K562 (cell line): ENCODE measurements around the gene ECHDC3. TPM values are rescaled to one million over a fixed set of nuclear protein-coding genes. Genes with fewer than 3 reads are reported as not detected.
A peak's percentile ranks its signal among the peaks of the same experiment; 100 is the strongest.

Experiments
- ATAC-seq: fragments of 200-7000 bp; cut with Tn5 transposase; 3 replicates; pipeline ENCODE4 v1.9.1; 2020; ENCODE audit warnings: moderate library complexity
- BruUV-seq: library from RNA; stranded (reverse); fragments of 400-500 nt; replicated peaks from 2 replicates; lab custom pipeline; 2021; lab: Mats Ljungman, UMichigan
- CTCF ChIA-PET: fragments of 300-600 bp; formaldehyde crosslinking; extraction: SDS; loops from one replicate; lab custom pipeline; 2021; ENCODE audit warnings: low intra/inter-chr PET ratio; lab: Yijun Ruan, JAX
- POLR2A ChIA-PET: fragments of 300-600, 350-650 bp; sonication (Branson Sonifier 250); formaldehyde crosslinking; extraction: SDS; loops from one replicate; lab custom pipeline; 2021; ENCODE audit warnings: antibody characterized with exemption, inconsistent platforms; lab: Yijun Ruan, JAX
- DNase-seq, 4 experiments: peaks; one replicate each; pipeline versions ENCODE4 v3.0.0 to v3.0.0-alpha.2; 2011 to 2018; ENCODE audit warnings: low spot score in 3 of 4, mixed read lengths in 3 of 4; ENCODE audit errors: extremely low read depth in 1 of 4
- FAIRE-seq: peaks from 2 replicates; lab custom pipeline; 2011; peaks lifted over from hg19 to GRCh38; lab: Jason Lieb, UNC
- H2AFZ ChIP-seq: 2 replicates; pipeline ENCODE4 v1.6.0; 2011; ENCODE audit warnings: low read depth, low read length, control low read depth, inconsistent platforms
- H3K27ac ChIP-seq: fragments of 200-600 bp; 3 replicates; pipeline ENCODE4 v1.8.0; 2011; ENCODE audit warnings: low read depth, mild to moderate bottlenecking, control low read depth, inconsistent platforms, low read length, moderate library complexity, mixed read lengths; ENCODE audit errors: extremely low read depth
- H3K27me3 ChIP-seq, 2 experiments: fragments of 300-600 bp in 1 of 2; 2 replicates in 1 of 2; 3 replicates in 1 of 2; pipeline versions ENCODE4 v1.6.0 to v1.8.0; 2011; ENCODE audit warnings: inconsistent platforms in 2 of 2, low read length in 2 of 2, mild to moderate bottlenecking in 1 of 2, mixed read lengths in 1 of 2, moderate library complexity in 1 of 2; ENCODE audit not compliant: control insufficient read depth in 2 of 2, insufficient read depth in 2 of 2
- H3K36me3 ChIP-seq: fragments of 300-600 bp; 3 replicates; pipeline ENCODE4 v1.8.0; 2011; ENCODE audit warnings: mild to moderate bottlenecking, low read length, inconsistent platforms; ENCODE audit not compliant: control insufficient read depth, insufficient read depth
- H3K4me1 ChIP-seq, 2 experiments: fragments of 200-600 bp in 1 of 2; replicated peaks in 1 of 2; 2 replicates in 1 of 2; 3 replicates in 1 of 2; pipeline versions ENCODE4 v1.5.1 to v1.8.0; 2011; ENCODE audit warnings: inconsistent platforms in 2 of 2, low read length in 2 of 2, mild to moderate bottlenecking in 1 of 2, mixed read lengths in 1 of 2, moderate library complexity in 1 of 2; ENCODE audit not compliant: control insufficient read depth in 2 of 2, insufficient read depth in 2 of 2
- H3K4me2 ChIP-seq: 2 replicates; pipeline ENCODE4 v1.6.1; 2011; ENCODE audit warnings: low read length, control low read depth, inconsistent platforms, mixed read lengths; ENCODE audit not compliant: insufficient read depth
- H3K4me3 ChIP-seq: fragments of 200-600 bp; sonication (generic), shearing (Covaris generic); 2 replicates; pipeline ENCODE4 v1.5.1; 2016; ENCODE audit warnings: control low read depth, inconsistent platforms
- H3K79me2 ChIP-seq: fragments of 200-600 bp; 3 replicates; pipeline ENCODE4 v1.8.0; 2011; ENCODE audit warnings: low read length, inconsistent platforms; ENCODE audit not compliant: control insufficient read depth, insufficient read depth
- H3K9ac ChIP-seq, 2 experiments: 2 replicates each; pipeline versions ENCODE4 v1.6.0 to v1.6.1; 2011; ENCODE audit warnings: low read depth in 2 of 2, low read length in 2 of 2, control low read depth in 1 of 2, inconsistent platforms in 1 of 2, mild to moderate bottlenecking in 1 of 2, mixed read lengths in 1 of 2; ENCODE audit not compliant: insufficient read depth in 1 of 2
- H3K9me1 ChIP-seq: one replicate; pipeline ENCODE4 v1.6.0; 2011; ENCODE audit warnings: inconsistent platforms, mild to moderate bottlenecking, low read length, moderate library complexity; ENCODE audit not compliant: control insufficient read depth, insufficient read depth
- H3K9me3 ChIP-seq: replicated peaks from 2 replicates; pipeline ENCODE4 v1.5.1; 2011; ENCODE audit warnings: low read depth, low read length, inconsistent platforms; ENCODE audit not compliant: control insufficient read depth, insufficient read depth
- H4K20me1 ChIP-seq: replicated peaks from 2 replicates; pipeline ENCODE4 v1.6.1; 2011; ENCODE audit warnings: low read length, inconsistent platforms, mixed read lengths; ENCODE audit not compliant: control insufficient read depth, insufficient read depth
- BCOR ChIP-seq: fragments of 450-650 bp; IDR thresholded peaks from 2 replicates; pipeline ENCODE4 v1.6.1; 2016
- DNMT1 ChIP-seq: fragments of 450-650 bp; IDR thresholded peaks from 2 replicates; pipeline ENCODE4 v1.6.1; 2016; ENCODE audit warnings: antibody characterized with exemption, mild to moderate bottlenecking
- E2F6 ChIP-seq, 2 experiments: IDR thresholded peaks; 2 replicates each; pipeline ENCODE4 v1.6.1; 2011; ENCODE audit warnings: borderline replicate concordance in 1 of 2, control low read depth in 1 of 2, low read depth in 1 of 2, low read length in 1 of 2, mild to moderate bottlenecking in 1 of 2, mixed read lengths in 1 of 2, moderate library complexity in 1 of 2; ENCODE audit not compliant: insufficient read depth in 1 of 2, insufficient read length in 1 of 2, poor library complexity in 1 of 2, severe bottlenecking in 1 of 2; ENCODE audit errors: extremely low read depth in 1 of 2
- ELK1 ChIP-seq: sonication (generic); formaldehyde crosslinking; IDR thresholded peaks from 2 replicates; pipeline ENCODE4 v1.8.1; 2022; ENCODE audit warnings: missing genetic modification reagents
- ETV5 ChIP-seq: sonication (generic); formaldehyde crosslinking; IDR thresholded peaks from 2 replicates; pipeline ENCODE4 v1.4.0; 2020; ENCODE audit warnings: low read depth, mild to moderate bottlenecking, missing genetic modification reagents
- MNT ChIP-seq, 2 experiments: fragments of 450-650 bp; conservative IDR thresholded peaks; 2 replicates each; pipeline ENCODE4 v1.6.1; 2017; ENCODE audit warnings: mild to moderate bottlenecking in 2 of 2, moderate library complexity in 2 of 2
- RBM25 ChIP-seq: fragments of 200-400 bp; formaldehyde crosslinking; IDR thresholded peaks from 2 replicates; pipeline ENCODE4 v1.6.1; 2018; ENCODE audit warnings: low read length, low read depth, moderate library complexity; ENCODE audit not compliant: severe bottlenecking
- RUNX1 ChIP-seq: sonication (generic); IDR thresholded peaks from 2 replicates; pipeline ENCODE4 v1.6.1; 2016; ENCODE audit warnings: antibody characterized with exemption, low read depth
- TRIM25 ChIP-seq: fragments of 450-650 bp; IDR thresholded peaks from 2 replicates; pipeline ENCODE4 v1.7.0; 2016; ENCODE audit warnings: borderline replicate concordance
- YY1 ChIP-seq, 3 experiments: IDR thresholded peaks; 2 replicates each; pipeline ENCODE4 v1.6.1; 2011; ENCODE audit warnings: low read length in 2 of 3, mild to moderate bottlenecking in 2 of 3, moderate library complexity in 2 of 3, borderline replicate concordance in 1 of 3, control low read depth in 1 of 3, low read depth in 1 of 3; ENCODE audit not compliant: insufficient read depth in 3 of 3, insufficient replicate concordance in 2 of 3, control insufficient read depth in 1 of 3, insufficient read length in 1 of 3; ENCODE audit errors: extremely low read depth in 1 of 3
- ZBTB2 ChIP-seq: fragments of 450-650 bp; IDR thresholded peaks from 2 replicates; pipeline ENCODE4 v1.6.1; 2016; ENCODE audit warnings: antibody characterized with exemption
- ZNF764 ChIP-seq: fragments of 250-450 bp; sonication (Bioruptor Pico); IDR thresholded peaks from 2 replicates; pipeline ENCODE4 v1.4.0; 2020; ENCODE audit warnings: low read depth, mild to moderate bottlenecking, moderate library complexity
- ZSCAN32 ChIP-seq: fragments of 450-650 bp; formaldehyde crosslinking; IDR thresholded peaks from 2 replicates; pipeline ENCODE4 v1.4.0; 2020; ENCODE audit warnings: mild to moderate bottlenecking, moderate library complexity
- ZZZ3 ChIP-seq: fragments of 450-650 bp; IDR thresholded peaks from 2 replicates; pipeline ENCODE4 v1.6.1; 2016; ENCODE audit warnings: antibody characterized with exemption, mild to moderate bottlenecking, moderate library complexity
- WGBS: fragments of 100-300 bp; shearing (Covaris generic); methylation state at CpG from one replicate; pipeline ENCODE4 v1.1.6; 2016; ENCODE audit warnings: low coverage, mixed read lengths; ENCODE audit not compliant: insufficient coverage; ENCODE audit errors: missing lambda C conversion rate; 5-methylcytosine and 5-hydroxymethylcytosine counted together
- in situ Hi-C: fragments of 300-500 bp; cut with MboI; formaldehyde crosslinking; loops from 4 replicates; pipeline ENCODE4 v1.15.0; 2018; ENCODE audit warnings: inconsistent platforms, mixed read lengths
- intact Hi-C: fragments of 100-400 bp; cut with micrococcal nuclease; formaldehyde crosslinking; loops from 2 replicates; pipeline ENCODE4 v1.14.2; 2022
- polyA plus RNA-seq, 8 experiments: library from polyadenylated mRNA; depleted of rRNA in 4 of 8; stranded (reverse) in 5 of 8; unstranded in 3 of 8; fragments of >200 nt; fragmentation: Nextera tagmentation in 2 of 8; fragmentation: Illumina TruSeq in 1 of 8; extraction: Ambion mirVana in 2 of 8; extraction: Trizol in 1 of 8; gene quantifications; 2 replicates each; pipeline versions ENCODE4 v1.2.1 to v1.2.3, GENCODE V29; 2011 to 2014; ENCODE audit warnings: inconsistent platforms in 1 of 8, missing spikeins in 1 of 8
- total RNA-seq, 7 experiments: library from RNA; depleted of rRNA in 6 of 7; stranded (reverse); fragments of >200 nt in 6 of 7; fragmentation: Illumina TruSeq in 2 of 7; extraction: Trizol in 2 of 7; gene quantifications; 2 replicates each; pipeline versions ENCODE4 v1.2.1 to v1.2.3, GENCODE V29; 2011 to 2021; ENCODE audit warnings: low replicate concordance in 1 of 7

ECHDC3 gene
- total and polyA plus RNA-seq, 9 of the 15 experiments (the other 6 are each of a cell fraction or from before 2014, with no cell fraction given), result 0.53 to 21.9 (median 15.7) TPM

GRCh38 chr10:11701451-11702095, 40.6 kb upstream of the ECHDC3 start:
- ChIA-PET CTCF (no interaction called here), POLR2A (no interaction called here)
- H3K79me2 ChIP-seq, result no peaks in the 10 kb centered on the region
- H3K4me2 ChIP-seq, result no peak overlapping the region
- H3K36me3 ChIP-seq, result no peaks in the 10 kb centered on the region
- intact Hi-C loops (no loop called here), in situ Hi-C loops (no loop called here)
- no peaks in the 10 kb centered on the region for H4K20me1 ChIP-seq
- 65% methylated on average over 6 of the region's 6 CpGs for WGBS
- BruUV-seq, result no TSS peak
- H3K27ac ChIP-seq, result no peak overlapping the region
- H3K9ac ChIP-seq, result no peak overlapping the region
- FAIRE-seq (no peak), DNase-seq (no peak), ATAC-seq (no peak)
- H2AFZ ChIP-seq, result no peak overlapping the region
- no peak overlapping the region for H3K4me3 ChIP-seq
- no peaks in the 10 kb centered on the region for H3K27me3 ChIP-seq
- H3K4me1 ChIP-seq, result peaks cover 8 to 18% of the 10 kb centered on the region in 2 experiments; a peak in 3 of 5 replicates
- no peaks in the 10 kb centered on the region for H3K9me1 ChIP-seq
- no peaks in the 10 kb centered on the region for H3K9me3 ChIP-seq
- TF ChIP-seq BCOR (peak; percentile 76), RBM25 (peak; percentile 54), E2F6 (IDR thresholded peaks at IDR 0.05; ENCODE audit: borderline replicate concordance in 1 of 2, extremely low read depth in 1 of 2, insufficient read depth in 1 of 2, insufficient read length in 1 of 2, low read depth in 1 of 2, low read length in 1 of 2, poor library complexity in 1 of 2, severe bottlenecking in 1 of 2) (no peak), RUNX1 (no peak), ELK1 (CRISPR knock-in tag) (no peak), ZBTB2 (no peak), DNMT1 (no peak), MNT (conservative IDR thresholded peaks at IDR 0.05) (no peak), TRIM25 (no peak), YY1 (IDR thresholded peaks at IDR 0.05; ENCODE audit: borderline replicate concordance in 1 of 3, control insufficient read depth in 1 of 3, extremely low read depth in 1 of 3, insufficient read depth in 3 of 3, insufficient read length in 1 of 3, insufficient replicate concordance in 2 of 3, low read depth in 1 of 3, low read length in 2 of 3) (no peak), ETV5 (CRISPR knock-in tag) (no peak), ZNF764 (CRISPR knock-in tag) (no peak), ZZZ3 (no peak), ZSCAN32 (CRISPR knock-in tag) (no peak)
